Measurements from ENCODE around the gene IRF9. TPM values are rescaled to one million over a fixed set of nuclear protein-coding genes. Genes with fewer than 3 reads are reported as not detected.

Gene IRF9
- total and polyA plus RNA-seq, 2 of the 4 experiments (the other 2 are of a cell fraction), result 25.6 to 34.6 TPM

DNA sequence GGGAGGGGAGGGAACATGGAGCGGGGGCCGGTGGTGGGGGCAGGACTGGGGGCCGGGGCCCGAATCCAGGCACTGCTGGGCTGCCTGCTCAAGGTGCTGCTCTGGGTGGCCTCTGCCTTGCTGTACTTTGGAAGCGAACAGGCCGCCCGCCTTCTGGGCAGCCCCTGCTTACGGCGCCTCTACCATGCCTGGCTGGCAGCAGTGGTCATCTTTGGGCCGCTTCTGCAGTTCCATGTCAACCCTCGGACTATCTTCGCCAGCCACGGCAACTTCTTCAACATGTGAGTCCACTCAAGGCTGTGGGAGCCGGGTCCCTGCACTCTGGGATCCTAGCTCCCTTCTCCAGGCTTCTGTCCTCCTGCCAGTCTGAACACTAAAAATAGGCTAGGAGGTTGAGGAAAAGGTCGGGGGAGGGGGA lies 29.5 kb upstream of the IRF9 start:
- no peak overlapping the region for H2BK120ac ChIP-seq (ENCODE audit: low read depth, low read length)
- no peak overlapping the region for H3K4me2 ChIP-seq (ENCODE audit: low read depth, low read length)
- DNase-seq (no peak), ATAC-seq (ENCODE audit: low read depth) (no peak)
- H3K14ac ChIP-seq (replicated peaks; ENCODE audit: low read depth, low read length), result no peak overlapping the region
- H2AK9ac ChIP-seq (replicated peaks; ENCODE audit: low read depth, low read length, poor library complexity), result no peak overlapping the region
- in situ Hi-C loops (cut with MboI; ENCODE audit: low sequenced_read_pairs), result loop anchor here (10.0 to 25.0 kb wide), 3 partner anchors 303 to 1044 kb away; partner anchors contain the start of genes ACIN1, BCL2L2, C14orf119 and PABPN1
- no peak overlapping the region for H2AK5ac ChIP-seq (ENCODE audit: low read depth, low read length)
- H3K79me1 ChIP-seq (ENCODE audit: low read depth in 1 of 2, low read length in 2 of 2), result peaks cover 2 to 4% of the 10 kb centered on the region in 2 experiments; a peak in 3 of 4 replicates
- no peak overlapping the region for H2AFZ ChIP-seq (replicated peaks; ENCODE audit: low read length, poor library complexity)
- H4K8ac ChIP-seq (ENCODE audit: low read depth in 2 of 2, low read length in 2 of 2), result no peak overlapping the region
- TF ChIP-seq BHLHE40 (IDR thresholded peaks at IDR 0.05; ENCODE audit: low read depth, low read length) (no peak), CEBPB (IDR thresholded peaks at IDR 0.05; ENCODE audit: low read depth, low read length) (no peak), MAFK (IDR thresholded peaks at IDR 0.05; ENCODE audit: low read depth, low read length) (no peak), NFE2L2 (IDR thresholded peaks at IDR 0.05; ENCODE audit: low read depth, low read length) (no peak), SMC3 (IDR thresholded peaks at IDR 0.05; ENCODE audit: low read depth, low read length) (no peak), MAZ (IDR thresholded peaks at IDR 0.05; ENCODE audit: borderline replicate concordance, low read depth, low read length) (no peak), RAD21 (IDR thresholded peaks at IDR 0.05; ENCODE audit: low read length) (no peak)
- TF ChIP-seq, protein P1, sequence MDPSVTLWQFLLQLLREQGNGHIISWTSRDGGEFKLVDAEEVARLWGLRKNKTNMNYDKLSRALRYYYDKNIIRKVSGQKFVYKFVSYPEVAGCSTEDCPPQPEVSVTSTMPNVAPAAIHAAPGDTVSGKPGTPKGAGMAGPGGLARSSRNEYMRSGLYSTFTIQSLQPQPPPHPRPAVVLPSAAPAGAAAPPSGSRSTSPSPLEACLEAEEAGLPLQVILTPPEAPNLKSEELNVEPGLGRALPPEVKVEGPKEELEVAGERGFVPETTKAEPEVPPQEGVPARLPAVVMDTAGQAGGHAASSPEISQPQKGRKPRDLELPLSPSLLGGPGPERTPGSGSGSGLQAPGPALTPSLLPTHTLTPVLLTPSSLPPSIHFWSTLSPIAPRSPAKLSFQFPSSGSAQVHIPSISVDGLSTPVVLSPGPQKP (IDR thresholded peaks at IDR 0.05; ENCODE audit: borderline replicate concordance, low read depth, low read length), result no peak
- TF ChIP-seq, protein P2, sequence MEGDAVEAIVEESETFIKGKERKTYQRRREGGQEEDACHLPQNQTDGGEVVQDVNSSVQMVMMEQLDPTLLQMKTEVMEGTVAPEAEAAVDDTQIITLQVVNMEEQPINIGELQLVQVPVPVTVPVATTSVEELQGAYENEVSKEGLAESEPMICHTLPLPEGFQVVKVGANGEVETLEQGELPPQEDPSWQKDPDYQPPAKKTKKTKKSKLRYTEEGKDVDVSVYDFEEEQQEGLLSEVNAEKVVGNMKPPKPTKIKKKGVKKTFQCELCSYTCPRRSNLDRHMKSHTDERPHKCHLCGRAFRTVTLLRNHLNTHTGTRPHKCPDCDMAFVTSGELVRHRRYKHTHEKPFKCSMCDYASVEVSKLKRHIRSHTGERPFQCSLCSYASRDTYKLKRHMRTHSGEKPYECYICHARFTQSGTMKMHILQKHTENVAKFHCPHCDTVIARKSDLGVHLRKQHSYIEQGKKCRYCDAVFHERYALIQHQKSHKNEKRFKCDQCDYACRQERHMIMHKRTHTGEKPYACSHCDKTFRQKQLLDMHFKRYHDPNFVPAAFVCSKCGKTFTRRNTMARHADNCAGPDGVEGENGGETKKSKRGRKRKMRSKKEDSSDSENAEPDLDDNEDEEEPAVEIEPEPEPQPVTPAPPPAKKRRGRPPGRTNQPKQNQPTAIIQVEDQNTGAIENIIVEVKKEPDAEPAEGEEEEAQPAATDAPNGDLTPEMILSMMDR (conservative IDR thresholded peaks at IDR 0.05; ENCODE audit: low read depth, low read length), result no peak
- no peak overlapping the region for H2BK15ac ChIP-seq (ENCODE audit: low read depth, low read length)
- dilution Hi-C loops (cut with HindIII; ENCODE audit: low sequenced_read_pairs, unreplicated experiment), result no loop called here
- H3K18ac ChIP-seq (ENCODE audit: low read depth, low read length), result no peak overlapping the region
- intact Hi-C loops (cut with micrococcal nuclease), result no loop called here
- no peak overlapping the region for H2BK5ac ChIP-seq (ENCODE audit: low read depth, low read length, poor library complexity, severe bottlenecking)
- H2BK20ac ChIP-seq (ENCODE audit: low read depth, low read length), result no peak overlapping the region
- no peaks in the 10 kb centered on the region for H4K20me1 ChIP-seq (ENCODE audit: insufficient read depth, low read length)
- H4K5ac ChIP-seq (ENCODE audit: low read depth, low read length), result no peak overlapping the region
- WGBS, 2 experiments (ENCODE audit: extremely low coverage in 2 of 2, insufficient read length in 1 of 2), result 70% methylated on average over 7 of the region's 15 CpGs; no CpG with 5 or more reads in 1 of the 2 experiments
- H3K27ac ChIP-seq (ENCODE audit: insufficient read depth, low read length), result no peak overlapping the region
- ChIA-PET POLR2A (ENCODE audit: unreplicated experiment) (no interaction called here), CTCF (no interaction called here)
- H3K36me3 ChIP-seq (ENCODE audit: control insufficient read depth, insufficient read depth, low read length), result no peaks in the 10 kb centered on the region
- no peak overlapping the region for H3K4ac ChIP-seq (ENCODE audit: low read depth, low read length)
- H3K23ac ChIP-seq (ENCODE audit: low read depth, low read length), result no peak overlapping the region
- no peaks in the 10 kb centered on the region for H3K27me3 ChIP-seq (ENCODE audit: control insufficient read depth, insufficient read depth, low read length)
- no peak overlapping the region for H3K4me3 ChIP-seq (ENCODE audit: insufficient read depth, low read depth, low read length)
- H3K4me1 ChIP-seq (ENCODE audit: control insufficient read depth, insufficient read depth, low read length), result peaks cover 3% of the 10 kb centered on the region; the same call in 1 of the 2 replicates
- no peaks in the 10 kb centered on the region for H3K9me3 ChIP-seq (ENCODE audit: control insufficient read depth, insufficient read depth, low read length)
- H3K9ac ChIP-seq (ENCODE audit: low read depth, low read length), result no peak overlapping the region
- H4K91ac ChIP-seq (ENCODE audit: insufficient read depth, low read depth, low read length), result no peak overlapping the region
- no peak overlapping the region for H3K56ac ChIP-seq (ENCODE audit: extremely low read depth, insufficient read depth, low read length)
- H3K9me1 ChIP-seq (ENCODE audit: insufficient read depth, low read length), result 0 out of 2 replicates have a peak, but pooled peaks cover under 1% of the 10 kb centered on the region
- no TSS peak for BruUV-seq (replicated peaks)

All from IMR-90 (cell line).